GM10847 (cell line): ENCODE measurements around the gene CA7.

Experiments used
- POLR2A ChIP-seq: IDR thresholded peaks from 2 replicates; pipeline ENCODE4 v1.6.1; 2011; ENCODE audit not compliant: insufficient read length; ENCODE audit errors: extremely low read depth

CA7 gene

DNA sequence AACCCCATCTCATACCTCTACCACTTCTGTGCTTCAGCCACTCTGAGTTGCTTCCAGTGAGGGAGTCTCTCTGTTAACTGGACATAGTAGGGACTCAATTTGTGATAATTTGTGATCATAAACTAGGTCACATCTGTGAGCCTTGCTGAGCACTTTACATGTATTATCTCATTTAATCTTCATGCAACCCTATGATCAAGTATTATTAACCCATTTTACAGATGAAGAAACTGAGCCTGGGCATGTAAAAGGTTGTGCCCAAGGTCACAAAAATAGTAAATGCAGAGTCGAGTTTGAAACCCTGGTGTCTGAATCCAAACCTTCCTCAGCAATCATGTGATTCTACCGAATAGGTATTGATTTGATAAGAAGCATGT lies 54.7 kb downstream of the CA7 start:
- no peak for TF ChIP-seq POLR2A

- TF ChIP-seq POLR2A: no peak
Measured at GRCh38 chr16:66899310-66899944, 55.2 kb downstream of the CA7 start.

- TF ChIP-seq POLR2A: no peak
Measured at GRCh38 chr16:66899945-66900710, 55.9 kb downstream of the CA7 start.

DNA sequence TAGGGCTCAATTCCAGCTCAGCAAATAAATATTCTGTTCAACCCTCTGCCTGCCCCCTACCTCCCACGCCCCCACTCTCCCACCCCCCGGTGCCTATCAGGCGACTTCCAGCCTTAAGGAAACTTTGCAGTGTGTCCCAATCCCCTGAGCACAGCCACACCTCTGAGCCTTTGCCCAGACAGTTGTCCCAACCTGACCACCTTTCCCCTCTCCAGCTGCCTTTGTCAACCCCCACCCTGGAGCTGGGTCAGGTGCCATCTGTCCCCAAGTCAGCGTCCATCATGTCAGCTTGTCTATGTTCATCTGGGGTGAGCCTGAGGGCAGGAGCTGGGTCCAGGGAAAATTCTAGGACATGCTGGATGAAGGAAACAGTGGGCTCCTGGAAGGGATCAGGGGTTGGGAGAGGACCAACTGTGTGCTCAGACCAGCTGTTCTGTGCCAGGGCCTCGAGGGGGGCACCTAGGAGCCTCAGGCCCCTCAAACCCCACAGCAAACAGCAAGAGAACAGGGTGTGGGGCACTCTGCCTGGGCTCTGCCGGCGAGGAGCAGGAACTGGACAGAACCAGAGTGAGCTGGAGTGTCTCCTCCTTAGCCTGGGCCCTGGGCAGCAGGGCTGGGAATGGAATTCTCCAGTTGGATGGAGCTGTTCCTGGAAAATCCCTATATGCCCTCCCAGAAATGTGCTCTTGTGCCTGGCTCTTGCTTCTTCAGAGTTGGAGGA lies 56.7 kb downstream of the CA7 start:
- no peak for TF ChIP-seq POLR2A

DNA sequence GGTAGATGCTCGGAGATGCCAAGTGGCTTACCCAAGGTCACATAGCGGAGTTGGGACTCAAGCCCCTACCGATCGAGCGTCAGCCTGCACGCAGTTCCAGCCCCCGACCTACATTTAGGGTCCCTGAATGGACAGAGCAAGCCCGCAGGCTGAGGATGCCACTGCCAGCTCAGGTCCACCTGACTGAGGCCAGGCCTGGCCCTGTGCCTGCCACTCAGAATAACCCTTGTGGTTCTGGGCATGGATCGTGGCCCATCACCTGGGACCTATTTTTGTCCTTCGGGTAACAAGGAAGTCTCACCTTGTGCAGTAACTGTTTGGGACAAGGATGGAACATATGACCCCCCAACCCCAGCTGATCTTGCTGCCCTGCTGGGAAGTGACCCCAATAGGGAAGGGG lies 57.4 kb downstream of the CA7 start:
- TF ChIP-seq POLR2A: no peak

DNA sequence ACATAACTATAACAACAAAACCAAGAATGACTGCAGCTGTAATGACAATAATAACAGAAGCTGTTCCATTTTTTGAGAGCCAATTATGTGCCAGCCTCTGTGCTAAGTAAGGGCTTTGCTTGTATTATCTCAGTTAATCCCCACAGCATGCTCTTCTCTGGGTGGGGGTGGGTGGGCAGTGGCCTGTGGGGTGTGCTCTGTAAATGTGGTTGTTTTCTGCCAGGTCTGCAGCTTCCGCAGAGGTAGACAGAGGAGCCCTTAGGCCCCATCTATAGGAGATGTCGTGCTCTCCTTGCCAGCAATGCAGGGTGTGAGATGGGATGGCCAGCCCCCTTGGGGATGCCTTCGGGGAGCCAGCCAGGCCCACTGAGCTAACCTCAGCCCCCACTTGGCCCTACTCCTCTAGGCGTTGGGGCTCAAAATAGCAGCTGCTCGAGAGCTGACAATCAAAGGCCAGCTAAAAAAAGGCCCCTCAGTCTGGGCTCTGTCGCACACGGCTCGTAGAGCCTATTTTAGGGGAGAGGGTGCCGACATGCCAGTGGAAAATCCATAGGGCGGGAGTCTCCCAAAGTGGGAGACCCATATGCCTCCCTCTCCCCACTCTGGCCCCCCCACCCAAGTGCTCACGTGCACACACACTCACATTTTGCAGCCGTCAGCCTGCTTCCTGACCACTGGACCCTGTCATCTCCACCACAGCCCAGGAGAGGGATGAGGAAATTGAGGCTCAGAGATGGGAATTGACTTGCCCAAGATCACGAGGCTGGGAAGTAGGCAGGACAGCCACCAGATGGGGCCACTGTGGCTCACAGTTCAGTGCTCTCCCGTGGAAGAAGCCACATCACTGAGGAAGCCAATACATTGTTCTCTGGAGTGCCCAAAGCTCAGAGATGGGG lies 58.7 kb downstream of the CA7 start:
- no peak for TF ChIP-seq POLR2A
